ENCODE results near the gene CNKSR3. TPM values are rescaled to one million over a fixed set of nuclear protein-coding genes. Genes with fewer than 3 reads are reported as not detected.

Gene CNKSR3
- total and polyA plus RNA-seq, 2 experiments from 2014 or later, result 4.4 to 4.7 TPM

DNA sequence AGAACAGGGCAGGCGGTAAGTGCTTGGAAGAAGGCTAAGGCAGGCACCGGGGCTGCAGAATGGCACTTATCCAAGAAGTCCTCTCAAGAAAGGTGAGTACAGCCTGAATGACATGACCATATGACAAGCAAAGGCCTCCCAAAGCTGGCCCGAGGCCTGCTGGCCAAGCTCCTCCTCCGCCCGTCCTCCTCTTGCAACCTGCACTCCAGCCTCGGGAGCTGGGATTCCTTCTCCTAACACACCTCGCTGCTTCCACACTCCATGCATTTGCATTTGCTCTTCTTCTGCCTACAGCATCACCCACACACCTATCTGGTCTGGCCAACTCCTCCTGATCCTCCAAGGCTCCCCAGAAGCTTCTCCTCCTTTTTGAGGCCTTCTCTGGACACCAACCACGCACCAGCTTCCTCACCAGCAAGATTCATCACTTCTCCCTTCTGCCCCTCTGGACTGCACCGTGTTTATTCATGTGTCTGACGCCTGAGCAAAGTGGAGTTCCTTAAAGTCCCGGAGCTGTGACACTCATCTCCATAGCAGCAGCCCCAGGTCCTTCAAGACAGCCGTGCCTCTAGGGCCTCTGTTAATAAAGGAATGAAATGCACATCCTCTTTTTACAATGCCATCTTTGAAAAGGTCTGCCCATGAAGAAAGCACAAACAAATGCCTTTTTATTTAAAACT, 32.3 kb downstream of the CNKSR3 start:
- TF ChIP-seq, protein P1, sequence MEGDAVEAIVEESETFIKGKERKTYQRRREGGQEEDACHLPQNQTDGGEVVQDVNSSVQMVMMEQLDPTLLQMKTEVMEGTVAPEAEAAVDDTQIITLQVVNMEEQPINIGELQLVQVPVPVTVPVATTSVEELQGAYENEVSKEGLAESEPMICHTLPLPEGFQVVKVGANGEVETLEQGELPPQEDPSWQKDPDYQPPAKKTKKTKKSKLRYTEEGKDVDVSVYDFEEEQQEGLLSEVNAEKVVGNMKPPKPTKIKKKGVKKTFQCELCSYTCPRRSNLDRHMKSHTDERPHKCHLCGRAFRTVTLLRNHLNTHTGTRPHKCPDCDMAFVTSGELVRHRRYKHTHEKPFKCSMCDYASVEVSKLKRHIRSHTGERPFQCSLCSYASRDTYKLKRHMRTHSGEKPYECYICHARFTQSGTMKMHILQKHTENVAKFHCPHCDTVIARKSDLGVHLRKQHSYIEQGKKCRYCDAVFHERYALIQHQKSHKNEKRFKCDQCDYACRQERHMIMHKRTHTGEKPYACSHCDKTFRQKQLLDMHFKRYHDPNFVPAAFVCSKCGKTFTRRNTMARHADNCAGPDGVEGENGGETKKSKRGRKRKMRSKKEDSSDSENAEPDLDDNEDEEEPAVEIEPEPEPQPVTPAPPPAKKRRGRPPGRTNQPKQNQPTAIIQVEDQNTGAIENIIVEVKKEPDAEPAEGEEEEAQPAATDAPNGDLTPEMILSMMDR (IDR thresholded peaks at IDR 0.05; ENCODE audit: low read depth, low read length), result no peak
- no peaks in the 10 kb centered on the region for H3K36me3 ChIP-seq
- peak overlapping the region; percentile 39 for H3K27ac ChIP-seq
- no peak for DNase-seq (ENCODE audit: low read depth in 1 of 2, low spot score in 1 of 2)
- H3K9me3 ChIP-seq (ENCODE audit: low read depth), result no peaks in the 10 kb centered on the region
- peaks cover 20% of the 10 kb centered on the region for H3K4me1 ChIP-seq (ENCODE audit: low read depth)
- no peak overlapping the region for H3K4me3 ChIP-seq
- no peaks in the 10 kb centered on the region for H3K27me3 ChIP-seq

DNA sequence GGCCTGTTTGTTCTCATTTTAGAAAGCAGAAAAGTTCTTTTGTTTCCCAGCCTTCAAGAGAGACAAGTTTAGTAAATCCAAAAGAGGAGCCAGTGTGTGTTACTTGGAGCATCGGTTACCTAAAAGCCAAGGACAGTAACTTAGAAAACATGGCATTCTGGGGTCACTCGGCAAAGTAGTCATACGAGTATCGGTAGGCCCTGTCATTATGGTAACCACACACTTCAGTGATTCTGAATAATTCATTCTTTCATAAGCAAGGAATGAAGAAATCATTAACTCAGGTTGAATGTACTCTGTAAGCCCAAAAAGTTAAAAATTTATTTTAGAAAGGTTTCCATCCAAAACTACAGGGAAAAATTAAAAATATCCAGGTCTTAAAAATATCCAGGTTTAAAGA, 34.0 kb downstream of the CNKSR3 start:
- Histone ChIP-seq H3K9me3 (ENCODE audit: low read depth) (no peaks in the 10 kb centered on the region), H3K27me3 (no peaks in the 10 kb centered on the region), H3K36me3 (no peaks in the 10 kb centered on the region), H3K4me1 (ENCODE audit: low read depth) (peaks cover 28% of the 10 kb centered on the region), H3K27ac (no peak overlapping the region), H3K4me3 (no peak overlapping the region)
- TF ChIP-seq, protein P1 (IDR thresholded peaks at IDR 0.05; ENCODE audit: low read depth, low read length), result no peak
- no peak for DNase-seq (ENCODE audit: low read depth in 1 of 2, low spot score in 1 of 2)

DNA sequence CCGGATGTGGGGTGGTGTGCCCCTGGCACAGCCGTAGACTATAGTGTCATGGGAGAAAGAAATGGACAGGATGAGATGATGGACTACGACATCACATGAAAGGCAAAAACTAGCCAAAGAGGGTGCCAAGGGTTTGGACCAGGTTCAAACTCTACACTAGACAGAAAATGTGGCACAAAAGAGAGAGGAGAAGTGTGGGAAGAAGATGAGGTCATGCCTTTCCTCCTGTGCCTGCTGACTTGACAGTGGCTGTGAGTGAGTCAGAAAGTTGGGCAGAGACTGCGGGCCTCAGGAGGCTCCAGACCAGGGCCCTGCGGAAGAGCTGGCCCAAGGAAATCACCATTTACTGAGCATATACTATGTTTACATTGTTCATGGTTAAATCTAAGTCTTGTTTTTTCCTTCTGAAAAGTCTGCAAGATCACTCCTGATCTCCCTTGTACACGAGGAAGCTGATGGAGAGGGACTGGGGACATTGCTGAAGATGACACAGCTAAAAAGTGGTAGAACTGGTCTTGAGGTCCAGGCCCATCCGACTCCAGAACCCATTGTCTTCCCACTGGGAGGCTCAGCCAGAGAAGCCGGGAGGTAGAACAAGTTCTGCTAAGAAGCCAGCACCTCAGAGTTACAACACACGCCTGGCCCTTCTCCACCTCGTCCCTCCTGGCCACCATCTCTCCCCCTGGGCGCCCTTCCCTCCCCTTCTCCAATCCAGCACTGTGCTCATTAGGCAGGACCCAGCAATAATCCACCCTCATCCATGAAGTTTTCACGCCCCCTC, 35.6 kb downstream of the CNKSR3 start:
- TF ChIP-seq, protein P1 (IDR thresholded peaks at IDR 0.05; ENCODE audit: low read depth, low read length), result no peak
- Histone ChIP-seq H3K4me3 (no peak overlapping the region), H3K27ac (no peak overlapping the region), H3K36me3 (no peaks in the 10 kb centered on the region), H3K9me3 (ENCODE audit: low read depth) (no peaks in the 10 kb centered on the region), H3K27me3 (no peaks in the 10 kb centered on the region), H3K4me1 (ENCODE audit: low read depth) (peaks cover 30% of the 10 kb centered on the region)
- peak in 1 of 2 donors; percentile 64 for DNase-seq (ENCODE audit: low read depth in 1 of 2, low spot score in 1 of 2)

DNA sequence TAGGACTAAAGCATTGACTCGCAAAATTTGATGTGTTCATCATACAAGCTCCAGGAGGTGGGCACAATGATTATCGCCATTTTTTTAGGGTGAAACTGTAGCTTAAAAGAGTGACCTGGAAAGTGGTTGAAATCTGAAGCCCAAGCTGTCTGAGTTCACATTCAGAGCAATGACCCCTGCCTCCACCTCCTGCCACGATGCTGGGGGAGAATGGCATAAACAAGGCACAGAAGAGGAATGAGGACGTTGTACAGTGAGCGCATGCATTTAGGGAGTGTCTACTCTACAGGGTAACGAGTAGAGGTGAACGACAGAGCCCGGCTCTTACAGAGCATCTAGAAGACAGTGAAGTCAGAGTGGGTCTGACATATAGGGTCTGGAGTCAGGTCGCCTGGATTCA, 37.2 kb downstream of the CNKSR3 start:
- Histone ChIP-seq H3K27ac (no peak overlapping the region), H3K27me3 (no peaks in the 10 kb centered on the region), H3K4me3 (no peak overlapping the region), H3K4me1 (ENCODE audit: low read depth) (peaks cover 16% of the 10 kb centered on the region), H3K36me3 (no peaks in the 10 kb centered on the region), H3K9me3 (ENCODE audit: low read depth) (no peaks in the 10 kb centered on the region)
- TF ChIP-seq, protein P1 (IDR thresholded peaks at IDR 0.05; ENCODE audit: low read depth, low read length), result no peak
- no peak for DNase-seq (ENCODE audit: low read depth in 1 of 2, low spot score in 1 of 2)

DNA sequence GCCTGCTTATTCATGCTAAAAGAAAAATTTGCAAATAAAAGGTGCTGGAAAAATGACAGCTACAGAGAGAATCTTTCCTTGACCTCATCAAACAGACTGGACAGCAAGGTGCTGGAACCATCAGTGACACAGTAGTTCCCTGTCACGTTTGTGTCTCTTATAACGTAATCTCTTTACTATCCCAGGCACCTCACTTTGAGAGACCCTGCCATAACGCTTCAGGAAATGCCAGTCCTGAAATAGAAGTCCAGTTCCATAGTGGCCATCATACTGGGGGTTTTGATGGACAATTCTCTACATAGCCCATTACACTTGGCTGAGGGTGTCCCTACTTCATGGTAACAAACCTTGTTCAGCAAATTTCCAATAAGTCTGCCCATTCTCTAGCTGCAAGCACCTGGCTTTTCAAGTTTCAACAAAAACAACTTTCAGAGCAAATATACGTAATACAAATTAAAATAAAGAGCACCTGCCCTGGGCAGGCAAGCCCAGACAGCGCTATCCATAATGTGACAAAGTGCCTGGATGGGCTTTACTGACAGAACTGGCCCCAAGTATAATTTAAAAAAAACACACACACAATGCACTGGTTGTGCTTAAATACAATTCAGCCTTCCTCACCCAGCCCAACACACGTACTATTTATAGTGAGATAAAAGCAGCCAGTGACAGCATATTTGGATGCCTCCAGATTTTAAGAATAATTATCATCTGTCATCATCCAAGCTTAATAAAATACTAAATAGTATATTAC, 38.7 kb downstream of the CNKSR3 start:
- no peaks in the 10 kb centered on the region for H3K9me3 ChIP-seq (ENCODE audit: low read depth)
- H3K27me3 ChIP-seq, result no peaks in the 10 kb centered on the region
- DNase-seq (ENCODE audit: low read depth in 1 of 2, low spot score in 1 of 2), result no peak
- no peak overlapping the region for H3K4me3 ChIP-seq
- TF ChIP-seq, protein P1 (IDR thresholded peaks at IDR 0.05; ENCODE audit: low read depth, low read length), result no peak
- peaks cover 10% of the 10 kb centered on the region for H3K4me1 ChIP-seq (ENCODE audit: low read depth)
- H3K36me3 ChIP-seq, result no peaks in the 10 kb centered on the region
- peak overlapping the region; percentile 51 for H3K27ac ChIP-seq
